Calu3 (cell line): ENCODE results near the gene HLA-E. TPM values are rescaled to one million over a fixed set of nuclear protein-coding genes. Genes with fewer than 3 reads are reported as not detected.

Source experiments
- BruUV-seq: library from RNA; stranded (reverse); fragments of 400-500 nt; replicated peaks from 2 replicates; lab custom pipeline; 2021; lab: Mats Ljungman, UMichigan
- CTCF ChIA-PET: fragments of 300-600 bp; sonication (Branson Sonifier 250); formaldehyde crosslinking; loops from one replicate; lab custom pipeline; 2022; ENCODE audit warnings: antibody characterized with exemption; lab: Charles Lee
- DNase-seq: peaks from one replicate; pipeline ENCODE4 v3.0.0; 2022
- H3K27ac Mint-ChIP-seq: one replicate; pipeline ENCODE4 v1.8.0; 2022; ENCODE audit warnings: mixed read lengths; ENCODE audit not compliant: unreplicated experiment
- H3K27me3 Mint-ChIP-seq: one replicate; pipeline ENCODE4 v1.8.0; 2022; ENCODE audit warnings: mixed read lengths; ENCODE audit not compliant: unreplicated experiment
- H3K36me3 Mint-ChIP-seq: one replicate; pipeline ENCODE4 v1.8.0; 2022; ENCODE audit warnings: mild to moderate bottlenecking, moderate library complexity, mixed read lengths; ENCODE audit not compliant: insufficient read depth, unreplicated experiment
- H3K4me1 Mint-ChIP-seq: one replicate; pipeline ENCODE4 v1.8.0; 2022; ENCODE audit warnings: mild to moderate bottlenecking, low read depth, mixed read lengths; ENCODE audit not compliant: unreplicated experiment
- H3K4me3 Mint-ChIP-seq: one replicate; pipeline ENCODE4 v1.8.0; 2022; ENCODE audit warnings: mild to moderate bottlenecking, low read depth, moderate library complexity, mixed read lengths; ENCODE audit not compliant: unreplicated experiment
- H3K9me3 Mint-ChIP-seq: one replicate; pipeline ENCODE4 v1.8.0; 2022; ENCODE audit warnings: low read depth, mixed read lengths; ENCODE audit not compliant: unreplicated experiment
- intact Hi-C: fragments of 100-400 bp; cut with micrococcal nuclease; formaldehyde crosslinking; loops from one replicate; pipeline ENCODE4 v1.10.0; 2022; ENCODE audit not compliant: unreplicated experiment
- total RNA-seq: library from RNA; stranded (reverse); gene quantifications from 2 replicates; pipeline ENCODE4 v1.2.3, GENCODE V29; 2022
- TF ChIP-seq, protein P1 (sequence below): fragments of 200-600 bp; IDR thresholded peaks from one replicate; pipeline ENCODE4 v1.8.0; 2022; ENCODE audit warnings: antibody characterized with exemption; ENCODE audit not compliant: unreplicated experiment

Gene HLA-E
- total RNA-seq, 1 experiment from 2014 or later = 161 TPM

DNA sequence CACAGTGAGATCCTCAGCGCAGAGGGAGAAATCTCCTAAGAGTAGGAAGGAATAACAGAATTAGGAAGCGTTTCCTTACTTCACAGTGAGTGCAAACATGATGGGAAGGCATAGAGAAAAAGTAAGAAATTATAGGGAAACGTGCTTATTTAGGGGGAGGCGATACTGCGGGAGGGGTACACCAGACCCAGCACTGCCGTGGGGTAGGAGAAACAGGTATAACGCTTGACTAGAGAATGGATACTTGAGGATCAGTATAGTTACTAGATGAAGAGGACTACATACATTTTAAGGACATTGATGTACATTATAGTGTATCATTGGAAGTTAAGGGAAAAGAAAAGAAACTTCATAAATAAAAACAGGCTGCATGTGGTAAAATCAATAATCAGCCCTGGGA is 26.8 kb upstream of the HLA-E start:
- Mint-ChIP-seq H3K27me3 (peaks cover 100% of the 10 kb centered on the region), H3K36me3 (peaks cover 6% of the 10 kb centered on the region), H3K27ac (no peak overlapping the region), H3K4me1 (peaks cover 14% of the 10 kb centered on the region), H3K4me3 (no peak overlapping the region), H3K9me3 (no peaks in the 10 kb centered on the region)
- TF ChIP-seq, protein P1, sequence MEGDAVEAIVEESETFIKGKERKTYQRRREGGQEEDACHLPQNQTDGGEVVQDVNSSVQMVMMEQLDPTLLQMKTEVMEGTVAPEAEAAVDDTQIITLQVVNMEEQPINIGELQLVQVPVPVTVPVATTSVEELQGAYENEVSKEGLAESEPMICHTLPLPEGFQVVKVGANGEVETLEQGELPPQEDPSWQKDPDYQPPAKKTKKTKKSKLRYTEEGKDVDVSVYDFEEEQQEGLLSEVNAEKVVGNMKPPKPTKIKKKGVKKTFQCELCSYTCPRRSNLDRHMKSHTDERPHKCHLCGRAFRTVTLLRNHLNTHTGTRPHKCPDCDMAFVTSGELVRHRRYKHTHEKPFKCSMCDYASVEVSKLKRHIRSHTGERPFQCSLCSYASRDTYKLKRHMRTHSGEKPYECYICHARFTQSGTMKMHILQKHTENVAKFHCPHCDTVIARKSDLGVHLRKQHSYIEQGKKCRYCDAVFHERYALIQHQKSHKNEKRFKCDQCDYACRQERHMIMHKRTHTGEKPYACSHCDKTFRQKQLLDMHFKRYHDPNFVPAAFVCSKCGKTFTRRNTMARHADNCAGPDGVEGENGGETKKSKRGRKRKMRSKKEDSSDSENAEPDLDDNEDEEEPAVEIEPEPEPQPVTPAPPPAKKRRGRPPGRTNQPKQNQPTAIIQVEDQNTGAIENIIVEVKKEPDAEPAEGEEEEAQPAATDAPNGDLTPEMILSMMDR = no peak
- no TSS peak for BruUV-seq
- no peak for DNase-seq
- intact Hi-C loops = no loop called here
- CTCF ChIA-PET = no interaction called here

DNA sequence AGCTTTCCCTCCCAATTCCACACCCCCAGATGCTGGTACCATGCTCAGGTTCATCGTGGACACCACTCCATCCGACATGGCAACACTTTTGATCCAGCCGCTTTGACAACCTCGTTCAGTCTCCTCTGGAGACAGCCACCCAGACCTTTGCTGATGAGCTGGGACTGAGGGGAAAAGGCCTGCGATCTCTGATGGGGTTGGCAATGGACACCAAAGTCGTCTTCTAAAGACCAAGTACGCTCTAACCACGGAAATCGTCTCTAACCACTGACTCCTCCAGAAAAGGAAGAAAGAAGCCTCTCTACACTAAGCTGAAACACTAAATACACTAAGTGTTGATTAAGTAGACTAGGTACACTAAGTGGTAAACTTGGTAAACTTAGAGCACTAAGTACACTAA is 26.1 kb upstream of the HLA-E start:
- TF ChIP-seq, protein P1 = no peak
- Mint-ChIP-seq H3K4me3 (no peak overlapping the region), H3K36me3 (peaks cover 6% of the 10 kb centered on the region), H3K9me3 (no peaks in the 10 kb centered on the region), H3K27me3 (peaks cover 100% of the 10 kb centered on the region), H3K4me1 (peaks cover 14% of the 10 kb centered on the region), H3K27ac (no peak overlapping the region)
- BruUV-seq = no TSS peak
- no peak for DNase-seq
- CTCF ChIA-PET = interaction anchor here (1.6 kb wide), 1 partner anchor 10 kb away, joined by 4 read pairs; no protein-coding TSS in a partner anchor
- intact Hi-C loops = no loop called here

DNA sequence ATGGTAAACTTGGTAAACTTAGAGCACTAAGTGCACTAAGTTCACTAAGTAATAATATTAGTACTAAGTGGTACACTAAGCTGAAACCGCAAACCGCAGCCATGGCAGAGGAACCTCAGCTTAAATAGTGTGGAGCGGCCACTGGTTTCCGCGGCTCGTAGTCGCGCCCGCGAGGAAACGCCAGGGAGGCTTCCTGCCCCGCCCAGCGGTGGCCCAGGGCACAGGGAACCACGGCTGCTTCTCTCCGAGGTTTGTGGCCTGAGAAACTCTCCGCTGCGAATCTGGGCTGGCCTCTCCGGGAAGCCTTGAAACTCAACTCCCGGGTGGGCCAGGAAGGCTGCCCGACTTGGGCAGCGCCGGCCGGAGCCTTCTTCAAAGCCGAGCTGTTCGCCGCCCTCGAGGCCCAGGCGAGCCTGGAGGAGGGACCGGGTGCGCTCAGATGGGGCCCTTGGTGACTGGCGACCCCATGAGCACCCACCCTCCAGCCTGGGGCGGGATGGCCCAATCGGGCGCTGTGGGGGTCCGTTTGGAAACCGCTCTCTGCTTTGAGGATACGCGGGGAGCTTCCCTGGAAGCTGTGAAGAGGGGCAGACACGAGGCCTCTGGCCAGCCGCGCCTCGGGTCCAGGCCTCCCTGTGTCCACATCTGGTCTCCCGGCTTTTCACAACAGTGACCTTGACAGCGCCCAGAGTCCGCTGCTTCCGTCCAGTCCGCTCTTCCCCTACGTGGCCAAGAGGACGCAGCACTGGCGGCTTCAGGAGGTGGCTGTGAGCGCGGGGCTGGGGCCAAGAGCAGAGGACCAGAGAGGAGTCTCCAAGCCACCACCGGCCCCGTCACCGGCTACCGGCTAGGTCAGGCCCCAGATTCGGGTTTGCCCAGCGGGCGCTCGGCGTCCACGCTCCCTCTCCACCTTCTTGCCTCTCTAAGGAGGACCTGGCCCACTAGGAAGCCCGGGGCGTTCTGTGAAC is 25.4 kb upstream of the HLA-E start:
- BruUV-seq = no TSS peak
- CTCF ChIA-PET = interaction anchor here (1.0 to 1.6 kb wide), 3 partner anchors 10 to 18 kb away, joined by 3 to 4 read pairs (median 4); no protein-coding TSS in a partner anchor
- TF ChIP-seq, protein P1 = no peak
- Mint-ChIP-seq H3K27me3 (peaks cover 100% of the 10 kb centered on the region), H3K9me3 (no peaks in the 10 kb centered on the region), H3K36me3 (peaks cover 6% of the 10 kb centered on the region), H3K4me3 (no peak overlapping the region), H3K4me1 (peaks cover 14% of the 10 kb centered on the region), H3K27ac (no peak overlapping the region)
- intact Hi-C loops = no loop called here
- DNase-seq = peak; percentile 53

DNA sequence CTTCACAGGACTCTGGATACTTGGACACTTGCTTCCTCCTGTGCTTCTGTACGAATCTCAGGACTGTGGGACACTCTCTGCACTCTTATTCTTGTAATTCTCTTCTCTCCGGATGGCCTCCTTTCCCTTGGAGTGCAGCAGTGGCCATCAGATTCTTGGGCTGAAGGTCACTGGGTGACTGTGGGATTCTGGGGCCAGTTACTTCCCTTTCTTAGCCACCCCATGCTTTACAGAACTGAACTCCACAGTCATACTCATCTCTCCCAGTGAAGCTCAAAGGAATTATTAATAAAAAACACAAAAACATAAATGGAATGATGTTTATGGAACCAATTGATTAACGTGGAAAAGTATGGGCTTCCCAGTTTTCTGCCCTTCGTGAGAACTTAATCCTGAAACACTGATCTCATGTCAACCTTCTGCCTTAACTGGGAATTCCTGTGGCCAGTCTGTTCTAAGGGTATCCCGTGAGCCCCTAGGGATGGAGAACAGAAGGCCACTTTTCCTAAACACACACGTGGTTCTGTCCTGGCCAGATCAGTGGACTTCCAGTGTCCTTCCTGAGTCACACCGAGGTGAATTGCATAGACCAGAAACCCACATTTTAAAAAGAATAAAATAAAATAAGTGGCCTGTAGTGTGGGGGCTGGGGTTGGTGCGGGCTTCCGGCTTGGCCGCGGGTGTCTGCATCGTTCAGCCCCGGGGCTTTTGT is 23.6 kb upstream of the HLA-E start:
- TF ChIP-seq, protein P1 = no peak
- peaks cover 6% of the 10 kb centered on the region for H3K36me3 Mint-ChIP-seq
- H3K27ac Mint-ChIP-seq = no peak overlapping the region
- DNase-seq = no peak
- H3K4me3 Mint-ChIP-seq = peak overlapping the region; percentile 84
- H3K4me1 Mint-ChIP-seq = peaks cover 14% of the 10 kb centered on the region
- CTCF ChIA-PET = interaction anchor here (1.0 to 1.6 kb wide), 3 partner anchors 12 to 51 kb away, joined by 3 to 4 read pairs (median 4); no protein-coding TSS in a partner anchor
- no TSS peak for BruUV-seq
- H3K9me3 Mint-ChIP-seq = no peaks in the 10 kb centered on the region
- intact Hi-C loops = no loop called here
- H3K27me3 Mint-ChIP-seq = peaks cover 95% of the 10 kb centered on the region
